T-helper 22 cell (primary cell): ENCODE data around the gene EFNB2.

ENCODE experiments used
- DNase-seq: peaks from one replicate; pipeline ENCODE4 v3.0.0-alpha.2; 2020; ENCODE audit warnings: low read depth

EFNB2 gene

GRCh38 chr13:106499896-106500295, 35.6 kb downstream of the EFNB2 start:
- no peak for DNase-seq

- DNase-seq: no peak
Measured at GRCh38 chr13:106499113-106499512, 36.3 kb downstream of the EFNB2 start.

GRCh38 chr13:106498571-106498970, 36.9 kb downstream of the EFNB2 start:
- DNase-seq: no peak

- DNase-seq: no peak
Measured at GRCh38 chr13:106498158-106498557, 37.3 kb downstream of the EFNB2 start.

- no peak for DNase-seq
Measured at GRCh38 chr13:106497079-106497478, 38.4 kb downstream of the EFNB2 start.

GRCh38 chr13:106496072-106496997, 39.1 kb downstream of the EFNB2 start:
- DNase-seq: no peak

- DNase-seq: no peak
Measured at GRCh38 chr13:106494936-106495335, 40.5 kb downstream of the EFNB2 start.

- no peak for DNase-seq
Measured at GRCh38 chr13:106494506-106494905, 41.0 kb downstream of the EFNB2 start.

GRCh38 chr13:106493533-106494220, 41.8 kb downstream of the EFNB2 start:
- no peak for DNase-seq

GRCh38 chr13:106492588-106493475, 42.6 kb downstream of the EFNB2 start:
- DNase-seq: no peak

- no peak for DNase-seq
Measured at GRCh38 chr13:106491928-106492587, 43.4 kb downstream of the EFNB2 start.

- no peak for DNase-seq
Measured at GRCh38 chr13:106491463-106491862, 44.0 kb downstream of the EFNB2 start.

- DNase-seq: no peak
Measured at GRCh38 chr13:106490569-106491321, 44.7 kb downstream of the EFNB2 start.

GRCh38 chr13:106489849-106490568, 45.5 kb downstream of the EFNB2 start:
- no peak for DNase-seq

GRCh38 chr13:106488686-106489085, 46.8 kb downstream of the EFNB2 start:
- no peak for DNase-seq

- DNase-seq: no peak
Measured at GRCh38 chr13:106488076-106488475, 47.4 kb downstream of the EFNB2 start.

GRCh38 chr13:106487129-106487528, 48.3 kb downstream of the EFNB2 start:
- DNase-seq: no peak

GRCh38 chr13:106486287-106486686, 49.2 kb downstream of the EFNB2 start:
- DNase-seq: no peak

- no peak for DNase-seq
Measured at GRCh38 chr13:106484537-106485193, 50.8 kb downstream of the EFNB2 start.

GRCh38 chr13:106484084-106484483, 51.4 kb downstream of the EFNB2 start:
- DNase-seq: no peak
